BJ (cell line): Measurements from ENCODE around the gene GSK3B. TPM values are rescaled to one million over a fixed set of nuclear protein-coding genes. Genes with fewer than 3 reads are reported as not detected.
"Not testable (repeated sequence)": the region's sequence is repeated elsewhere in the genome, so short reads cannot be mapped to it uniquely, and the experiment has no call there.

Source experiments
- CTCF ChIA-PET: fragments of 350-600 bp; formaldehyde crosslinking; extraction: SDS; loops from one replicate; lab custom pipeline; 2021; ENCODE audit warnings: antibody characterized with exemption, inconsistent platforms; lab: Yijun Ruan, JAX
- POLR2A ChIA-PET: fragments of 300-600 bp; sonication (Branson Sonifier 250); formaldehyde crosslinking; extraction: SDS; loops from one replicate; lab custom pipeline; 2021; ENCODE audit warnings: antibody characterized with exemption; lab: Charles Lee
- DNase-seq: peaks from one replicate; pipeline ENCODE4 v3.0.0-alpha.2; 2011; ENCODE audit warnings: low read depth
- H3K27me3 ChIP-seq: 2 replicates; pipeline ENCODE4 v1.6.0; 2011; ENCODE audit warnings: low read length; ENCODE audit not compliant: control insufficient read depth, insufficient read depth
- H3K36me3 ChIP-seq: 2 replicates; pipeline ENCODE4 v1.5.1; 2011; ENCODE audit warnings: low read length; ENCODE audit not compliant: control insufficient read depth, insufficient read depth
- H3K4me3 ChIP-seq: 2 replicates; pipeline ENCODE4 v1.5.1; 2011; ENCODE audit warnings: low read depth, mild to moderate bottlenecking, control low read depth, low read length
- polyA plus RNA-seq: library from polyadenylated mRNA; depleted of rRNA; stranded (reverse); fragments of >200 nt; gene quantifications from 2 replicates; pipeline ENCODE4 v1.2.3, GENCODE V29; 2011
- TF ChIP-seq, protein P1 (sequence below): IDR thresholded peaks from 2 replicates; pipeline ENCODE4 v1.5.1; 2011; ENCODE audit warnings: low read depth, mild to moderate bottlenecking, control low read depth, inconsistent platforms, low read length, moderate library complexity; ENCODE audit not compliant: insufficient read depth

Gene GSK3B
- polyA plus RNA-seq, 1 experiment, result 25.4 TPM

DNA sequence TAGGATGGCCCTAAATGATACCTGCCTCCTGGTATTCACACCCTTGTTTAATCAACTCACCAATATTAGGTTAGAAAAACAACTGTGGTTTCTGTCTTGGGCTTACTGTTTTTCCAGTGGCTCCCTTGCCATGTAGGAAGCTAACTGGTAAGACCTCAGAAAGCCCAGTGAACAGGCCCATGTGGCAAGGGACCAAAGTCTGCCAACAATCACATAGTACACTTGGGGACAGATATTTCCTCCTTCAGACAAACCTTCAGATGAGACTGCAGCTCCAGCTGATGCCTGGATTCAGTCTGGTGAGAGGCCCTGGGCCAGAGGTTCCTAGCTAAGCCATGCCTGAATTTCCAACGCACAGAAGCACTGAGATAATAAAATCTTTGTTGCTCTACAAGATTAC is 96.1 kb downstream of the GSK3B start:
- ChIA-PET CTCF (no interaction called here), POLR2A (no interaction called here)
- no peak for DNase-seq

DNA sequence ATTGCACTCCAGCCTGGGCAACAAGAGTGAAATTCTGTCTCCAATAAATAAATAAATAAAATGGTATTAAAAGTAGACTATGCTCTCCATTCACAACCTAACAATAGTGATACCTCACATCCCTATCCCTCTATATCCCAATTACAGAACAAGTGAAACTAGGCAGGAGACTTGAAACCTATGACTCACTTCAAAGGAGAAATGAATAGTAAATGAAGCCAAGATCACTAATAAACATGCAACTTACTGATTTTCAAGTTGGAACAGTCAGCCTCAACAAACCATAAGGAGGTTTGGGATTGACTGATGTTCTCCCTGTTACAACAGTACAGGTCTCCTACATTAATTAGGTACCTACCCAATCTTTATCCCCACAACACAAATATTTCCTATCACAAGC is 103.4 kb downstream of the GSK3B start:
- POLR2A ChIA-PET, result no interaction called here
- no peaks in the 10 kb centered on the region for H3K27me3 ChIP-seq
- CTCF ChIA-PET, result no interaction called here
- DNase-seq, result no peak
- TF ChIP-seq, protein P1, sequence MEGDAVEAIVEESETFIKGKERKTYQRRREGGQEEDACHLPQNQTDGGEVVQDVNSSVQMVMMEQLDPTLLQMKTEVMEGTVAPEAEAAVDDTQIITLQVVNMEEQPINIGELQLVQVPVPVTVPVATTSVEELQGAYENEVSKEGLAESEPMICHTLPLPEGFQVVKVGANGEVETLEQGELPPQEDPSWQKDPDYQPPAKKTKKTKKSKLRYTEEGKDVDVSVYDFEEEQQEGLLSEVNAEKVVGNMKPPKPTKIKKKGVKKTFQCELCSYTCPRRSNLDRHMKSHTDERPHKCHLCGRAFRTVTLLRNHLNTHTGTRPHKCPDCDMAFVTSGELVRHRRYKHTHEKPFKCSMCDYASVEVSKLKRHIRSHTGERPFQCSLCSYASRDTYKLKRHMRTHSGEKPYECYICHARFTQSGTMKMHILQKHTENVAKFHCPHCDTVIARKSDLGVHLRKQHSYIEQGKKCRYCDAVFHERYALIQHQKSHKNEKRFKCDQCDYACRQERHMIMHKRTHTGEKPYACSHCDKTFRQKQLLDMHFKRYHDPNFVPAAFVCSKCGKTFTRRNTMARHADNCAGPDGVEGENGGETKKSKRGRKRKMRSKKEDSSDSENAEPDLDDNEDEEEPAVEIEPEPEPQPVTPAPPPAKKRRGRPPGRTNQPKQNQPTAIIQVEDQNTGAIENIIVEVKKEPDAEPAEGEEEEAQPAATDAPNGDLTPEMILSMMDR, result no peak
- no peaks in the 10 kb centered on the region for H3K36me3 ChIP-seq
- H3K4me3 ChIP-seq, result no peak overlapping the region

More for the DNA sequence above, 96.1 kb downstream of the GSK3B start:
- H3K4me3 ChIP-seq, result no peak overlapping the region
- TF ChIP-seq, protein P1, result no peak
- H3K36me3 ChIP-seq, result no peaks in the 10 kb centered on the region
- no peaks in the 10 kb centered on the region for H3K27me3 ChIP-seq

DNA sequence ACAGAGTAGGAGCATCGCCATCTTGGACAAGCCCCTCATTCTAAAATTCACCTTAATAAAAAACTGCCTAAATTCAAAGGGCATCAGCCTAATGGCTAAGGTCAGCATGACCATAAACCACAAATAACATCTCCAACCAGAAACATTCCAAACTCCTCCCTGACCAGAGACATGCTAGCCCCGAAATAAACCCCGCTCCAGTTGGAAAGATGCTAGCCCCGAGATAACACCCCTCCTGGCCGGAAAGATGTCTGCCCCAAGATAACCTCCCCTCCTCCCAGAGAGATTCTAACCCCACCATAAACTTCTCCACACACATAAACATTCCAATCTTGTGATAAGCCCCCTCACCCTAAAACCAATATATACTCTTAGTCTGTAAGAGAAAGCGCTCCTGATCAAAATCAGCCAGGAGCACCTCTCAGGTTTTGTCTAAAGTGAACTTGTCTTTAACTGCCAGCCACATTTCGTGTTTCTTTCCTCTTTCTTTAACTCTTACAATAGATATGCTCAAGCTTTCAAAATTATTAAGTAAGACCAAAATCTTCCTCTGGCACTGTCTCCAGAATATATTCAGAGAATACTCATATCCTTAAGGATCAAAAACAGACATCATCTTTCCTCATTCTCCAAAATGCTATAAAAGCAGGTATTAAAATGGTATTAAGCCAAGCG is 104.1 kb downstream of the GSK3B start:
- Histone ChIP-seq H3K27me3 (no peaks in the 10 kb centered on the region), H3K36me3 (no peaks in the 10 kb centered on the region), H3K4me3 (no peak overlapping the region)
- TF ChIP-seq, protein P1, result no peak
- ChIA-PET POLR2A (no interaction called here), CTCF (no interaction called here)
- DNase-seq, result no peak

DNA sequence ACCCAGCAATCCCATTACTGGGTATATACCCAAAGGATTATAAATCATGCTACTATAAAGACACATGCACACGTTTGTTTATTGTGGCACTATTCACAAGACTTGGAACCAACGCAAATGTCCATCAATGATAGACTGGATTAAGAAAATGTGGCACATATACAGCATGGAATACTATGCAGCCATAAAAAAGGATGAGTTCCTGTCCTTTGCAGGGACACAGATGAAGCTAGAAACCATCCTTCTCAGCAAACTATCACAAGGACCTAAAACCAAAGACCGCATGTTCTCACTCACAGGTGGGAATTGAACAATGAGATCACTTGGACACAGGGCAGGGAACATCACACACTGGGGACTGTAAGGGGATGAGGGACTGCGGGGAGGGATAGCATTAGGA is 107.4 kb downstream of the GSK3B start:
- CTCF ChIA-PET, H3K27me3 ChIP-seq, H3K36me3 ChIP-seq, POLR2A ChIA-PET, DNase-seq, H3K4me3 ChIP-seq: not testable (repeated sequence)

DNA sequence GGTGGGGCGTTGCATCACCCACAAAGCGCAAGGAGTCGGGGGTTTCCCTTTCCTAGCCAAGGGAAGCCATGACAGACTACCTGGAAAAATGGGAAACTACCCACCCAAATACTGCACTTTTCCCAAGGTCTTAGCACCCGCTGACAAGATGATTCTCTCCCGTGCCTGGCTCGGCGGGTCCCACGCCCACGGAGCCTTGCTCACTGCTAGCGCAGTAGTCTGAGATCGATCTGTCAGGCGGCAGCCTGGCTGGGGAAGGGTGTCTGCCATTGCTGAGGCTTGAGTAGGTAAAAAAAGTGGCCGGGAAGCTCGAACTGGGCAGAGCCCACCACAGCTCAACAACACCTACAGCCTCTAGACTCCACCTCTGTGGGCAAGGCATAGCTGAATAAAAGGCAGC is 112.9 kb downstream of the GSK3B start:
- TF ChIP-seq, protein P1, result no peak
- POLR2A ChIA-PET, result no interaction called here
- DNase-seq, result no peak
- Histone ChIP-seq H3K36me3 (no peaks in the 10 kb centered on the region), H3K4me3 (no peak overlapping the region), H3K27me3 (no peaks in the 10 kb centered on the region)
- CTCF ChIA-PET, result interaction anchor here (1.8 kb wide), 1 partner anchor 12 kb away, joined by 4 read pairs; no protein-coding TSS in a partner anchor
